Measurements from ENCODE around the gene SGO2. TPM values are rescaled to one million over a fixed set of nuclear protein-coding genes. Genes with fewer than 3 reads are reported as not detected.

The SGO2 gene
- total and polyA plus RNA-seq, 10 of the 15 experiments (the other 5 are each of a cell fraction or from before 2014, with no cell fraction given): 15.8 to 55.2 (median 24.3) TPM

DNA sequence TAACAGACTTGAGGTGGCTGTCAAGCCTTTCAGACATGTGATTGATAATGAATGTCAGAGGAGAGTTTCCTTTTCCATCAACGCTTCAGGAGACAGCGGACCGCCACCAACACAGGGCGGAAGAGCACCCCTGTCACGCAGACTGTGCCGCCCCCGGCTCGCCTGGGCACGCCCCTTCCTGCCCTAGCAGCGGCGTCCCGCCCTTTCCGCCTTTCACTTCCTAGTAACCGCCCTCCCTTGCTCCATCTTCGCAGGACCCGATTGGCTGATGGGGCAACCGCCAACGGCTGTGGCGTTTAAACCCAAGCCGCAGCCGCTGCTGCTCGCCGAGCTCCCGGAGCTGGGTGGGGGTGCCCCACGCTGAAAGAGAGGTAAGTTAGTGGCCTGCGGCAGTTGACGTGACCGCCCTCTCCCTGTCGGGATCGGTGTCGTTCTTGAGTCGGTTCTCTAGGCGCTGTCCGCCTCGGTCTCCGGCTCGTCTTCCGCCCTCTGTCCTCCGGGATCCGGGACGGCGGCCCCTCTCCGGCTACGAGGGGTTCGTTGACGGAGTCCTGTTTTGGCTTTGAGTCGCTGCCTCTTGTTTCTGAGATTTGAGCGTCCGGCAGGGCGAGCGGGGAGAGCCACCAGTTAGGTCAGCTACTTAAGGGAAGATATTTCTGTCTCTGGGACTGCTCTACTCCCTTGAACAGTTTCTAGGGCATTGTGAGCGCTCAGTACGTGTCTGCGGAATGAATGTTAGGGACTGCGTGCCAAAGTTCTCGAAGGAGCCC is at the start of gene SGO2 (continued):
- TF ChIP-seq EED (IDR thresholded peaks at IDR 0.05; ENCODE audit: low read depth): no peak
- TF ChIP-seq ATF7 (IDR thresholded peaks at IDR 0.05; ENCODE audit: low read depth): 0 out of 2 replicates have a peak, but pooled peaks have one; percentile 34
- TF ChIP-seq, protein P1, sequence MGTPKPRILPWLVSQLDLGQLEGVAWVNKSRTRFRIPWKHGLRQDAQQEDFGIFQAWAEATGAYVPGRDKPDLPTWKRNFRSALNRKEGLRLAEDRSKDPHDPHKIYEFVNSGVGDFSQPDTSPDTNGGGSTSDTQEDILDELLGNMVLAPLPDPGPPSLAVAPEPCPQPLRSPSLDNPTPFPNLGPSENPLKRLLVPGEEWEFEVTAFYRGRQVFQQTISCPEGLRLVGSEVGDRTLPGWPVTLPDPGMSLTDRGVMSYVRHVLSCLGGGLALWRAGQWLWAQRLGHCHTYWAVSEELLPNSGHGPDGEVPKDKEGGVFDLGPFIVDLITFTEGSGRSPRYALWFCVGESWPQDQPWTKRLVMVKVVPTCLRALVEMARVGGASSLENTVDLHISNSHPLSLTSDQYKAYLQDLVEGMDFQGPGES (IDR thresholded peaks at IDR 0.05): no peak; the same call in 1 of the 2 replicates
- TF ChIP-seq NFIC (IDR thresholded peaks at IDR 0.05; ENCODE audit: low read depth, low read length): peak; percentile 16; the same call in 1 of the 2 replicates
- TF ChIP-seq DPF2 (IDR thresholded peaks at IDR 0.05): no peak
- no peak for TF ChIP-seq RCOR1 (conservative IDR thresholded peaks at IDR 0.05; ENCODE audit: low read depth, low read length)
- TF ChIP-seq, protein P2, sequence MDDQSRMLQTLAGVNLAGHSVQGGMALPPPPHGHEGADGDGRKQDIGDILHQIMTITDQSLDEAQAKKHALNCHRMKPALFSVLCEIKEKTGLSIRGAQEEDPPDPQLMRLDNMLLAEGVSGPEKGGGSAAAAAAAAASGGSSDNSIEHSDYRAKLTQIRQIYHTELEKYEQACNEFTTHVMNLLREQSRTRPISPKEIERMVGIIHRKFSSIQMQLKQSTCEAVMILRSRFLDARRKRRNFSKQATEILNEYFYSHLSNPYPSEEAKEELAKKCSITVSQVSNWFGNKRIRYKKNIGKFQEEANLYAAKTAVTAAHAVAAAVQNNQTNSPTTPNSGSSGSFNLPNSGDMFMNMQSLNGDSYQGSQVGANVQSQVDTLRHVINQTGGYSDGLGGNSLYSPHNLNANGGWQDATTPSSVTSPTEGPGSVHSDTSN (IDR thresholded peaks at IDR 0.05; ENCODE audit: insufficient replicate concordance, low read depth, low read length): no peak
- TF ChIP-seq NRF1 (conservative IDR thresholded peaks at IDR 0.05; ENCODE audit: low read depth, low read length): no peak
- no peak for TF ChIP-seq SMARCA5 (IDR thresholded peaks at IDR 0.05)
- TF ChIP-seq POLR2AphosphoS2 (IDR thresholded peaks at IDR 0.05; ENCODE audit: low read depth, low read length): peak; percentile 78; the same call in 1 of the 2 replicates
- TF ChIP-seq ETV6 (conservative IDR thresholded peaks at IDR 0.05 in 1 of 2, IDR thresholded peaks at IDR 0.05 in 1 of 2; ENCODE audit: borderline replicate concordance in 1 of 2, low read depth in 1 of 2): no peak; a peak in 1 of 4 replicates
- TF ChIP-seq, protein P3, sequence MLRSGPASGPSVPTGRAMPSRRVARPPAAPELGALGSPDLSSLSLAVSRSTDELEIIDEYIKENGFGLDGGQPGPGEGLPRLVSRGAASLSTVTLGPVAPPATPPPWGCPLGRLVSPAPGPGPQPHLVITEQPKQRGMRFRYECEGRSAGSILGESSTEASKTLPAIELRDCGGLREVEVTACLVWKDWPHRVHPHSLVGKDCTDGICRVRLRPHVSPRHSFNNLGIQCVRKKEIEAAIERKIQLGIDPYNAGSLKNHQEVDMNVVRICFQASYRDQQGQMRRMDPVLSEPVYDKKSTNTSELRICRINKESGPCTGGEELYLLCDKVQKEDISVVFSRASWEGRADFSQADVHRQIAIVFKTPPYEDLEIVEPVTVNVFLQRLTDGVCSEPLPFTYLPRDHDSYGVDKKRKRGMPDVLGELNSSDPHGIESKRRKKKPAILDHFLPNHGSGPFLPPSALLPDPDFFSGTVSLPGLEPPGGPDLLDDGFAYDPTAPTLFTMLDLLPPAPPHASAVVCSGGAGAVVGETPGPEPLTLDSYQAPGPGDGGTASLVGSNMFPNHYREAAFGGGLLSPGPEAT (IDR thresholded peaks at IDR 0.05; ENCODE audit: low read depth): peak; percentile 89
- TF ChIP-seq EZH2 (IDR thresholded peaks at IDR 0.05; ENCODE audit: borderline replicate concordance, control insufficient read depth, low read depth, low read length): no peak
- no peak; a peak in 2 of 4 replicates for TF ChIP-seq IKZF2 (IDR thresholded peaks at IDR 0.05)
- TF ChIP-seq NR2C2 (IDR thresholded peaks at IDR 0.05; ENCODE audit: borderline replicate concordance, control insufficient read depth, insufficient read length, low read depth): no peak
- no peak for TF ChIP-seq FOS (IDR thresholded peaks at IDR 0.05; ENCODE audit: borderline replicate concordance, extremely low read depth, insufficient read length)
- TF ChIP-seq, protein P4, sequence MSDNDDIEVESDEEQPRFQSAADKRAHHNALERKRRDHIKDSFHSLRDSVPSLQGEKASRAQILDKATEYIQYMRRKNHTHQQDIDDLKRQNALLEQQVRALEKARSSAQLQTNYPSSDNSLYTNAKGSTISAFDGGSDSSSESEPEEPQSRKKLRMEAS (IDR thresholded peaks at IDR 0.05; ENCODE audit: low read depth, low read length): no peak; the same call in none of the 2 replicates
- TF ChIP-seq EP300 (IDR thresholded peaks at IDR 0.05; ENCODE audit: borderline replicate concordance in 1 of 2, control insufficient read depth in 1 of 2, low read depth in 2 of 2, low read length in 2 of 2): no peak
- TF ChIP-seq FOXK2 (IDR thresholded peaks at IDR 0.05): peak; percentile 47; the same call in 1 of the 2 replicates
- 0 out of 2 replicates have a peak, but pooled peaks have one; percentile 4 for TF ChIP-seq NR2C1 (IDR thresholded peaks at IDR 0.05)
- TF ChIP-seq, protein P5, sequence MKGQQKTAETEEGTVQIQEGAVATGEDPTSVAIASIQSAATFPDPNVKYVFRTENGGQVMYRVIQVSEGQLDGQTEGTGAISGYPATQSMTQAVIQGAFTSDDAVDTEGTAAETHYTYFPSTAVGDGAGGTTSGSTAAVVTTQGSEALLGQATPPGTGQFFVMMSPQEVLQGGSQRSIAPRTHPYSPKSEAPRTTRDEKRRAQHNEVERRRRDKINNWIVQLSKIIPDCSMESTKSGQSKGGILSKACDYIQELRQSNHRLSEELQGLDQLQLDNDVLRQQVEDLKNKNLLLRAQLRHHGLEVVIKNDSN (IDR thresholded peaks at IDR 0.05; ENCODE audit: borderline replicate concordance, extremely low read length, insufficient read depth, low read depth, low read length): no peak
- TF ChIP-seq IRF4 (IDR thresholded peaks at IDR 0.05; ENCODE audit: low read depth, low read length): no peak

Data from GM12878 (cell line).